Activated CD4-positive, alpha-beta T cell treated with anti-CD3 and anti-CD28 coated beads for 36 hours (primary cell): ENCODE data around the gene ERICH6. TPM values are rescaled to one million over a fixed set of nuclear protein-coding genes. Genes with fewer than 3 reads are reported as not detected.

Experiments
- ATAC-seq: fragments of 200-7000 bp; cut with Tn5 transposase; one replicate; pipeline ENCODE4 v1.10.0; 2021; ENCODE audit warnings: mild to moderate bottlenecking, moderate library complexity
- CTCF ChIA-PET: fragments of 350-600 bp; sonication (Branson Sonifier 250); formaldehyde crosslinking; loops from one replicate; lab custom pipeline; 2021; ENCODE audit warnings: antibody characterized with exemption; lab: Charles Lee
- POLR2A ChIA-PET: fragments of 350-600 bp; sonication (Branson Sonifier 250); formaldehyde crosslinking; loops from one replicate; lab custom pipeline; 2021; ENCODE audit warnings: antibody characterized with exemption, inconsistent platforms; lab: Charles Lee
- DNase-seq: peaks from one replicate; pipeline ENCODE4 v3.0.0-alpha.2; 2020
- H3K27ac Mint-ChIP-seq: one replicate; pipeline ENCODE4 v1.8.0; 2021; ENCODE audit warnings: mixed read lengths
- H3K27me3 Mint-ChIP-seq: one replicate; pipeline ENCODE4 v1.8.0; 2021; ENCODE audit warnings: mixed read lengths
- H3K36me3 Mint-ChIP-seq: one replicate; pipeline ENCODE4 v1.8.0; 2021; ENCODE audit warnings: low read depth, mixed read lengths
- H3K4me1 Mint-ChIP-seq: one replicate; pipeline ENCODE4 v1.8.0; 2021; ENCODE audit warnings: mixed read lengths
- H3K4me3 Mint-ChIP-seq: one replicate; pipeline ENCODE4 v1.8.0; 2021; ENCODE audit warnings: mild to moderate bottlenecking, moderate library complexity, mixed read lengths
- H3K9me3 Mint-ChIP-seq: one replicate; pipeline ENCODE4 v1.8.0; 2021; ENCODE audit warnings: low read depth, mixed read lengths
- intact Hi-C, 2 experiments: fragments of 100-400 bp; cut with DNase I in 1 of 2; cut with micrococcal nuclease in 1 of 2; formaldehyde crosslinking; loops; one replicate each; pipeline versions ENCODE4 v1.14.2 to v1.15.1; 2022 to 2024; cut with DNase I, micrococcal nuclease
- total RNA-seq, 2 experiments: library from RNA; stranded (reverse); gene quantifications; one replicate each; pipeline ENCODE4 v1.2.3, GENCODE V29; 2021

Gene ERICH6
- total RNA-seq, 2 experiments from 2014 or later, result 0.58 TPM; not detected in 1

GRCh38 chr3:150742679-150743078 lies 39.0 kb upstream of the ERICH6 start:
- CTCF ChIA-PET, result interaction anchor here (1.0 to 1.3 kb wide), 2 partner anchors 12 to 45 kb away, joined by 4 to 5 read pairs; no protein-coding TSS in a partner anchor

DNA sequence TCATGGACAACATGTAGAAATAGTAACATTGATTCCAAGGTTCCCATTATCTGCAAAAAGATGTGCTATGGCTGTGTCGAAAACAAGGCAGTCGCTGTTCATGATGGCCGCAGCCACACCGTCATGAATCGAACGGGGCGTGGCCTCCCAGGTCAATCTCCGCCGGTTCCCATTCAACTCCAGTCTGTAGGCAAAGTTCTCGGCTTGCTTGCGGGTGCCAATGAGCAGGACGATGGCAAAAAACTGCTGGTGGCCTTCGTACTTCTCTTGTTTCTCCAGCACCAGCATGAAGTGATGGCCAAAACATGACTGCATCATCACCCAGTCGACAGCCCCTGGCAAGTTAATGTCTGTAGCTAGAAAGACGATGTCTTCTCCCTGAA lies 38.4 kb upstream of the ERICH6 start:
- ChIA-PET POLR2A (no interaction called here), CTCF (no interaction called here)
- DNase-seq (no peak), ATAC-seq (no peak)
- H3K4me1 Mint-ChIP-seq, result peaks cover 100% of the 10 kb centered on the region
- H3K27ac Mint-ChIP-seq, result peak overlapping the region; percentile 81
- peak overlapping the region; percentile 29 for H3K4me3 Mint-ChIP-seq
- intact Hi-C loops, result no loop called here
- peaks cover 66% of the 10 kb centered on the region for H3K36me3 Mint-ChIP-seq
- H3K27me3 Mint-ChIP-seq, result no peaks in the 10 kb centered on the region
- no peaks in the 10 kb centered on the region for H3K9me3 Mint-ChIP-seq

More at GRCh38 chr3:150742679-150743078, 39.0 kb upstream of the ERICH6 start:
- H3K36me3 Mint-ChIP-seq, result peaks cover 68% of the 10 kb centered on the region
- peaks cover 100% of the 10 kb centered on the region for H3K4me1 Mint-ChIP-seq
- peak overlapping the region; percentile 29 for H3K4me3 Mint-ChIP-seq
- H3K27ac Mint-ChIP-seq, result peak overlapping the region; percentile 81
- POLR2A ChIA-PET, result no interaction called here
- intact Hi-C loops, result no loop called here
- ATAC-seq, result no peak
- H3K9me3 Mint-ChIP-seq, result no peaks in the 10 kb centered on the region
- no peaks in the 10 kb centered on the region for H3K27me3 Mint-ChIP-seq
- no peak for DNase-seq

GRCh38 chr3:150741497-150742140 lies 37.9 kb upstream of the ERICH6 start:
- peak overlapping the region; percentile 98 for H3K27ac Mint-ChIP-seq
- intact Hi-C loops, result loop anchor here in 1 of 2 experiments (2.0 kb wide), 1 partner anchor 461 kb away; the partner anchor contains the start of gene GPR171
- ChIA-PET POLR2A (interaction anchor here (1.0 to 1.8 kb wide), 2 partner anchors 18 to 22 kb away, joined by 10 to 21 read pairs; partner anchors contain the start of gene SIAH2), CTCF (interaction anchor here (0.6 to 1.7 kb wide), 2 partner anchors 18 to 345 kb away, joined by 3 to 10 read pairs; no protein-coding TSS in a partner anchor)
- ATAC-seq (no peak), DNase-seq (no peak)
- peaks cover 100% of the 10 kb centered on the region for H3K4me1 Mint-ChIP-seq
- H3K4me3 Mint-ChIP-seq, result peak overlapping the region; percentile 41
- no peaks in the 10 kb centered on the region for H3K27me3 Mint-ChIP-seq
- peaks cover 61% of the 10 kb centered on the region for H3K36me3 Mint-ChIP-seq
- H3K9me3 Mint-ChIP-seq, result no peaks in the 10 kb centered on the region

- Mint-ChIP-seq H3K36me3 (peaks cover 55% of the 10 kb centered on the region), H3K4me1 (peaks cover 96% of the 10 kb centered on the region), H3K4me3 (peak overlapping the region; percentile 49), H3K27ac (peak overlapping the region; percentile 98), H3K27me3 (no peaks in the 10 kb centered on the region), H3K9me3 (no peaks in the 10 kb centered on the region)
- peak; percentile 71 for DNase-seq
- intact Hi-C loops, result loop anchor here in 1 of 2 experiments (2.0 kb wide), 1 partner anchor 462 kb away; the partner anchor contains the start of gene GPR171
- CTCF ChIA-PET, result interaction anchor here (0.6 to 1.7 kb wide), 3 partner anchors 19 to 346 kb away, joined by 3 to 10 read pairs (median 3); no protein-coding TSS in a partner anchor
- POLR2A ChIA-PET, result interaction anchor here (1.0 to 1.8 kb wide), 2 partner anchors 19 to 23 kb away, joined by 10 to 21 read pairs; partner anchors contain the start of gene SIAH2
- peak; percentile 21 for ATAC-seq
Measured at GRCh38 chr3:150740733-150741496, 37.2 kb upstream of the ERICH6 start.

- Mint-ChIP-seq H3K27ac (peak overlapping the region; percentile 98), H3K36me3 (peaks cover 53% of the 10 kb centered on the region), H3K4me1 (peaks cover 88% of the 10 kb centered on the region), H3K27me3 (no peaks in the 10 kb centered on the region), H3K4me3 (peak overlapping the region; percentile 49), H3K9me3 (no peaks in the 10 kb centered on the region)
- ChIA-PET POLR2A (interaction anchor here (1.8 kb wide), 1 partner anchor 20 kb away, joined by 21 read pairs; no protein-coding TSS in a partner anchor), CTCF (interaction anchor here (1.1 to 1.7 kb wide), 2 partner anchors 19 to 20 kb away, joined by 3 to 10 read pairs; no protein-coding TSS in a partner anchor)
- peak; percentile 51 for ATAC-seq
- peak; percentile 56 for DNase-seq
- intact Hi-C loops, result loop anchor here (1.0 to 10.0 kb wide), 6 partner anchors 19 to 565 kb away; partner anchors contain the start of gene GPR171 (in 1 of the 2)
Measured at GRCh38 chr3:150739877-150740645, 36.3 kb upstream of the ERICH6 start.

GRCh38 chr3:150739200-150739863 lies 35.6 kb upstream of the ERICH6 start:
- Mint-ChIP-seq H3K4me1 (peaks cover 80% of the 10 kb centered on the region), H3K27ac (peak overlapping the region; percentile 98), H3K9me3 (no peaks in the 10 kb centered on the region), H3K4me3 (peak overlapping the region; percentile 49), H3K36me3 (peaks cover 47% of the 10 kb centered on the region), H3K27me3 (no peaks in the 10 kb centered on the region)
- no peak for DNase-seq
- peak; percentile 27 for ATAC-seq
- intact Hi-C loops, result loop anchor here (1.0 to 10.0 kb wide), 5 partner anchors 18 to 565 kb away; no protein-coding TSS in a partner anchor
- POLR2A ChIA-PET, result no interaction called here
- CTCF ChIA-PET, result no interaction called here

DNA sequence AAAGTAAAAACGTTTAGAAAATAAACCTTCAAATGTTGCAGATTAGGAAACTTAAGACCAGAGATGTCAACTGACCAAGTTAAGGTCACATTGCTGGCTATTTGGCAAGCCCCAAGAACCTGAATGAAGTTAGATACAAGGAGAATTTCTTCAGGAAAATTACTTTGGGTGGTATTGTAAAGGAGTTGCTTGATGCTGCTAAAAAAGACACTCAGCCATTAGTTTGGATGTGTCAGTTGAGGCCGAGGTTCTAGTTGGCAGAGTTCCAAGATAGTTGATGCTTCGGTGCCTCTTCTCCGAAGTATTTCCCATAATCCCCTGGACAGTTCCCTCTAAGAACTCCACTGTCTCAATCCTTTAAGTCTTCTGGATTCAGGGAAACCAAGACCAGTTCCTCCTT lies 35.0 kb upstream of the ERICH6 start:
- CTCF ChIA-PET, result interaction anchor here (0.5 to 1.8 kb wide), 13 partner anchors 8 to 464 kb away, joined by 3 to 20 read pairs (median 4); partner anchors contain the start of genes EIF2A, GPR171, SELENOT and SERP1
- Mint-ChIP-seq H3K36me3 (peaks cover 43% of the 10 kb centered on the region), H3K4me1 (peaks cover 74% of the 10 kb centered on the region), H3K27ac (peak overlapping the region; percentile 93), H3K4me3 (peak overlapping the region; percentile 40), H3K27me3 (no peaks in the 10 kb centered on the region), H3K9me3 (no peaks in the 10 kb centered on the region)
- POLR2A ChIA-PET, result interaction anchor here (0.9 to 1.6 kb wide), 6 partner anchors 16 to 192 kb away, joined by 4 to 73 read pairs (median 4); partner anchors contain the start of genes EIF2A, SELENOT, SERP1 and SIAH2
- DNase-seq (no peak), ATAC-seq (no peak)
- intact Hi-C loops, result loop anchor here (1.0 to 10.0 kb wide), 13 partner anchors 13 to 566 kb away; partner anchors contain the start of genes EIF2A (in 1 of the 2), SELENOT (in 1 of the 2), SERP1 (in 1 of the 2) and SIAH2 (in 1 of the 2)

GRCh38 chr3:150737874-150738679 lies 34.4 kb upstream of the ERICH6 start:
- ATAC-seq (peak; percentile 73), DNase-seq (peak; percentile 77)
- Mint-ChIP-seq H3K9me3 (no peaks in the 10 kb centered on the region), H3K36me3 (peaks cover 37% of the 10 kb centered on the region), H3K4me3 (peak overlapping the region; percentile 40), H3K27ac (peak overlapping the region; percentile 93), H3K27me3 (no peaks in the 10 kb centered on the region), H3K4me1 (peaks cover 71% of the 10 kb centered on the region)
- ChIA-PET CTCF (interaction anchor here (0.5 to 1.8 kb wide), 18 partner anchors 9 to 465 kb away, joined by 3 to 20 read pairs (median 4); partner anchors contain the start of genes EIF2A, GPR171, SELENOT and SERP1), POLR2A (interaction anchor here (0.9 to 1.6 kb wide), 6 partner anchors 16 to 192 kb away, joined by 4 to 73 read pairs (median 4); partner anchors contain the start of genes EIF2A, SELENOT, SERP1 and SIAH2)
- intact Hi-C loops, result loop anchor here (1.0 to 10.0 kb wide), 12 partner anchors 13 to 567 kb away; partner anchors contain the start of genes EIF2A (in 1 of the 2), SELENOT (in 1 of the 2), SERP1 (in 1 of the 2) and SIAH2 (in 1 of the 2)
